ENCODE results near the gene CDHR2. TPM values are rescaled to one million over a fixed set of nuclear protein-coding genes. Genes with fewer than 3 reads are reported as not detected.
A peak's percentile ranks its signal among the peaks of the same experiment; 100 is the strongest.

CDHR2 gene
- polyA plus RNA-seq, 1 experiment, result not detected

DNA sequence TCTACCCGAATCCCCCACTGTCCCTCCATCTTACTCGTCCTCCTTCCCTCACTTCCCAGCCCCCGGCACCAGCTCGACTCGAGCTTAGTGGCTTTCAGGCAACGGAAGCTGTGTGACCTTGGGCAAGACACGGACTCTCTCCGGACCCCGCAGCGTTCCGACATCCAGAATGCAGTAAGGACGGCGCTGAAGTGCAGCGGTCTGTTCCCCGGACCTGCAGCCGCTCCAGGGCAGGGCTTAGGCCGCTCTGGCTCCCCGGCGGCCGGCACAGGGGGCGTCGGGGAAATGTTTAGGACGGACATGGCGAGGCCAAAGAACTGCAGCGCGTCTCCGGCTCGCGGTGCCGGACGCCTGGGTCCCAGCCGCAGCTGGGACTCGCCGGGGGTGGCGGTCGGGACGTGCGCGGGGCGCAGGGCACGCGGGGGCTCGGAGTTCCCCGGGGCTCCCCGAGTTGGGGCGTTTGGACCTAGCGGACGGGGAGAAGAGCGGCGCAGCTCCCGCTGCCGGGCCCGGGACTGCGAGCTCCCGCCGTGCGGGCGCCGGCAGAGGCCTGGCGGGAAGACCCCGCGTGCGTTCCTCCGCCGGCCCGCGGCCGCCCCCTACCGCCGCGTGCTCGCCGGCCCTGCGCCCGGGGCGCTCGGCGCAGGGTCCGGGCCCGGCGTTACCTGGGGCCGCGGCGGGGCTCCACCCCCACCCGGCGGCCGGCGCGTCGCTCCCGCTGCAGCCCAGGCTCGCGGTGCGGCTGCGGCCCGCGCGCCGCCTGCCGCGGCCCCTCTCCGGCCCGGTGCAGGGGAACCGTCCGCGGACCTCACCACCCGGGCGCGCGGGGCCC is 6.3 kb upstream of the CDHR2 start:
- no peak for DNase-seq (ENCODE audit: low read depth, low spot score)
- Histone ChIP-seq H3K4me3 (ENCODE audit: low read depth, low read length) (peak overlapping the region; percentile 61), H3K9me3 (ENCODE audit: control insufficient read depth, insufficient read depth, low read length) (no peaks in the 10 kb centered on the region; the same call in 1 of the 2 replicates), H3K27me3 (ENCODE audit: control insufficient read depth, insufficient read depth, low read length) (peaks cover 3% of the 10 kb centered on the region), H3K27ac (ENCODE audit: low read depth, low read length) (no peak overlapping the region)
- ChIA-PET POLR2A (interaction anchor here (0.7 to 1.3 kb wide), 2 partner anchors 77 to 95 kb away, joined by 5 to 7 read pairs; partner anchors contain the start of gene FAF2), CTCF (interaction anchor here (0.6 to 2.5 kb wide), 11 partner anchors 9 to 220 kb away, joined by 3 to 11 read pairs (median 4); partner anchors contain the start of gene KIAA1191)
- TF ChIP-seq, protein P1, sequence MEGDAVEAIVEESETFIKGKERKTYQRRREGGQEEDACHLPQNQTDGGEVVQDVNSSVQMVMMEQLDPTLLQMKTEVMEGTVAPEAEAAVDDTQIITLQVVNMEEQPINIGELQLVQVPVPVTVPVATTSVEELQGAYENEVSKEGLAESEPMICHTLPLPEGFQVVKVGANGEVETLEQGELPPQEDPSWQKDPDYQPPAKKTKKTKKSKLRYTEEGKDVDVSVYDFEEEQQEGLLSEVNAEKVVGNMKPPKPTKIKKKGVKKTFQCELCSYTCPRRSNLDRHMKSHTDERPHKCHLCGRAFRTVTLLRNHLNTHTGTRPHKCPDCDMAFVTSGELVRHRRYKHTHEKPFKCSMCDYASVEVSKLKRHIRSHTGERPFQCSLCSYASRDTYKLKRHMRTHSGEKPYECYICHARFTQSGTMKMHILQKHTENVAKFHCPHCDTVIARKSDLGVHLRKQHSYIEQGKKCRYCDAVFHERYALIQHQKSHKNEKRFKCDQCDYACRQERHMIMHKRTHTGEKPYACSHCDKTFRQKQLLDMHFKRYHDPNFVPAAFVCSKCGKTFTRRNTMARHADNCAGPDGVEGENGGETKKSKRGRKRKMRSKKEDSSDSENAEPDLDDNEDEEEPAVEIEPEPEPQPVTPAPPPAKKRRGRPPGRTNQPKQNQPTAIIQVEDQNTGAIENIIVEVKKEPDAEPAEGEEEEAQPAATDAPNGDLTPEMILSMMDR (IDR thresholded peaks at IDR 0.05; ENCODE audit: low read depth, low read length), result no peak

DNA sequence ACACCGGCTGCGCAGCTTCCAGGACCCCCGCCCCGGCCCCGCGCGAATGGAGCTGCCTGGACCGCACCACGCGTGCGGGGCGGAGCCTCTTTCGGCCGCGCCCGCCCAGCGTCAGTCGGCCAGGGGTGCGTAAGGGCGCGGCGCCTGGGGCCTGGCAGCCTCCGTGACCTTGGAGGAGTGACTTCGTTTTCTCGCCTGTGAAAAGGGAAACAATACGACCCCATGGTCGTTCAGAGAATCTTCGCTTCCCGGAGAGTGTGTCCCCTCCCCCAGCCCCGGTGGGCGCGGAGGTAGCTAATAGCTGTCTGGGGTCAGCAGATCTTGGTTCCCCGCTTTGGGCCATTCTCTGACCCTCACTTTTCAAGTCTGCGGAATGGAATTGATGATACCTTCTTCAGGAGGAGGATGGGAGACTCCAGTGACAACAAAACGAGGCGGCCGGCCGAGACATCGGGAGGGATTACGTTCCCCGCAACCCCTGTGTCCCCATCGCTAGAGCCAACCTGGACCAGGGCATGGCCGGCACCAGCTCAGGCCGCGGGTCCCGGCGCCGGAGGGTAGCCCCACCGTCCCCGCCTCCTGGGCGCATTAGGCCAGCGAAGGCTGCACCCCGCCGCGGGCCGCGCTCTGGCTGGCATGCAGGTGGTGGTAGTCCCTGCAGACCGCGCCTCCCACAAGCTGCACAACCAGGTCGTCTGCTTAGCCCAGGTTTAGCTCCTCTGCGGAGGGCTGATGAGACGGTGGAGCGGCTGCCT is 5.5 kb upstream of the CDHR2 start:
- TF ChIP-seq, protein P1 (IDR thresholded peaks at IDR 0.05; ENCODE audit: low read depth, low read length), result no peak
- POLR2A ChIA-PET, result interaction anchor here (0.7 to 1.3 kb wide), 2 partner anchors 95 to 100 kb away, joined by 3 to 5 read pairs; partner anchors contain the start of gene FAF2
- Histone ChIP-seq H3K4me3 (ENCODE audit: low read depth, low read length) (peak overlapping the region; percentile 61), H3K27ac (ENCODE audit: low read depth, low read length) (no peak overlapping the region), H3K27me3 (ENCODE audit: control insufficient read depth, insufficient read depth, low read length) (peaks cover 3% of the 10 kb centered on the region), H3K9me3 (ENCODE audit: control insufficient read depth, insufficient read depth, low read length) (no peaks in the 10 kb centered on the region; the same call in 1 of the 2 replicates)
- no peak for DNase-seq (ENCODE audit: low read depth, low spot score)
- CTCF ChIA-PET, result interaction anchor here (0.5 to 2.5 kb wide), 11 partner anchors 10 to 220 kb away, joined by 3 to 11 read pairs (median 4); no protein-coding TSS in a partner anchor

DNA sequence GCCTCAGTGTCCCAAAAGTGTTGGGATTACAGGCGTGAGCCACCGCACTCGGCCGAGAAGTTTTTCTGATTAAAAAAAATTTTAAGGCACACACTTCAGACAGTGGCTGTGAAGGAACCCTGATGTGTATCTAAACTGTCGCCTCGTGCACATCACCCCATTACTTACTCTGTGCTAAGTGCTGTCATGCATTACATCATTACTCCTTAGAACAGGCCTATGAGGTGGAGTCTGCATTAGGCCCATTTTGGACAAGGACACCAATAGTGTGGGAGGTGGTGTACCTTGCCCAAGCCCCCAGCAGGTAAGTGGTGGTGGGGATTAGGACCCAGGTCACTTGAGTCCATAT is 3.8 kb upstream of the CDHR2 start:
- no peaks in the 10 kb centered on the region; the same call in 1 of the 2 replicates for H3K9me3 ChIP-seq (ENCODE audit: control insufficient read depth, insufficient read depth, low read length)
- peaks cover 3% of the 10 kb centered on the region for H3K27me3 ChIP-seq (ENCODE audit: control insufficient read depth, insufficient read depth, low read length)
- no peak overlapping the region for H3K4me3 ChIP-seq (ENCODE audit: low read depth, low read length)
- no peak overlapping the region for H3K27ac ChIP-seq (ENCODE audit: low read depth, low read length)
- TF ChIP-seq, protein P1 (IDR thresholded peaks at IDR 0.05; ENCODE audit: low read depth, low read length), result no peak
- CTCF ChIA-PET, result no interaction called here
- DNase-seq (ENCODE audit: low read depth, low spot score), result no peak
- POLR2A ChIA-PET, result no interaction called here

DNA sequence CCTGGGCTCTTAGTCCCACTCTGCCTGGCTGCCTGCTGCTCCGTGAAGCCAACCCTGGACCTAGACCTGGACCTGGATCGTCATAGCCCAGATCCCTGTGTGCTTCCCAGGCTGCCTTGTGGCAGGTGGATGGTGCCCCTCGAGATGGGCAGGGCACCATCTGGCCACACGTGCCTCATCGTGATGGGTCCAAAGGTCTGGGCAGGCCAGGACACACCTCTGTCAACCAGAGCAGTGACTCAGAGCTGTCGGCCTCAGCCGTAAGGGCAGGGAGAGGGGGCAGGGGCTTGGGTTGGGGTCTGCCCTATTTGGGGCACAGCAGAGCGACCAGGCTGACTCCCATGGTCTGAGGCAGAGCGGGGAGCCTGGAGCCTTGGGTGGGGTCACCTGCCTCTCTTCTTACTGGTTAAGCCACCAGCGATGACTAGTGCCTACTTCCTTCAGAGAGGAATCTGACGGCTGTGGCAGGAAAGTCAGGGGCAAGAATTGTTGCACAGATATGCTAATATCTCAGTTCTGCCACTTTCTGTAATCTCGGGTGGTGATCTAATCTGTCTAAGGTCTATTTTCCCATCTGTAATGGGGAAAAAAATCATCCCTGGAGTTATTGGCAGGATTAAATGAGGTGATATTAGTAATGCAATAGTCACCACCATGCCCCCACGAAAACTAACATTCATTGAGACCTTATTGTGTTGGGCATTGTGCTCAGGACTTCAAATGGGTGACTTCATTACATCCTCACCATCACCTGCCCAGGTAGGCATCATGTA is 3.2 kb upstream of the CDHR2 start:
- H3K4me3 ChIP-seq (ENCODE audit: low read depth, low read length), result no peak overlapping the region
- H3K27ac ChIP-seq (ENCODE audit: low read depth, low read length), result no peak overlapping the region
- DNase-seq (ENCODE audit: low read depth, low spot score), result no peak
- TF ChIP-seq, protein P1 (IDR thresholded peaks at IDR 0.05; ENCODE audit: low read depth, low read length), result no peak
- CTCF ChIA-PET, result no interaction called here
- peaks cover 3% of the 10 kb centered on the region for H3K27me3 ChIP-seq (ENCODE audit: control insufficient read depth, insufficient read depth, low read length)
- POLR2A ChIA-PET, result no interaction called here
- no peaks in the 10 kb centered on the region; the same call in 1 of the 2 replicates for H3K9me3 ChIP-seq (ENCODE audit: control insufficient read depth, insufficient read depth, low read length)
